ENCODE results near the gene SRBD1.

SRBD1 gene

DNA sequence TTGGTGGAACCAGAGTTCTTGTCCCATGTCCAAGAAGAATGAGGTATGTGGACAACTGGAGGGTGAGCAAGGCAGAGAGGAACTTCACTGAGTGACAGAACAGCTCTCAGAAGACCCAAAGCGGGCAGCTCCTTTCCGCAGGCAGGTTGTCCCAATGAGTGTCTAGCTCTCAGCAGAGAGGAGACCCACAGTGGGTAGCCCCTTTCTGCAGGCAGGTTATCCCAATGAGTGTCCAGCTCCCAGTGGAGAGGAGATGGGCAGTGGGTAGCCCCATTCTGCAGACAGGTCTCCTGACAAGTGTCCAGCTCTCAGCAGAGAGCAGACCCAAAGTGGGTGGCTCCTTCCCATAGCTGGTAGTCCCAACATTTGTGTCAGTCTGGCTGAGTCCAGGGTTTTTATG lies 69.6 kb downstream of the SRBD1 start:
- DNase-seq (ENCODE audit: low read depth) = no peak
- TF ChIP-seq, protein P1, sequence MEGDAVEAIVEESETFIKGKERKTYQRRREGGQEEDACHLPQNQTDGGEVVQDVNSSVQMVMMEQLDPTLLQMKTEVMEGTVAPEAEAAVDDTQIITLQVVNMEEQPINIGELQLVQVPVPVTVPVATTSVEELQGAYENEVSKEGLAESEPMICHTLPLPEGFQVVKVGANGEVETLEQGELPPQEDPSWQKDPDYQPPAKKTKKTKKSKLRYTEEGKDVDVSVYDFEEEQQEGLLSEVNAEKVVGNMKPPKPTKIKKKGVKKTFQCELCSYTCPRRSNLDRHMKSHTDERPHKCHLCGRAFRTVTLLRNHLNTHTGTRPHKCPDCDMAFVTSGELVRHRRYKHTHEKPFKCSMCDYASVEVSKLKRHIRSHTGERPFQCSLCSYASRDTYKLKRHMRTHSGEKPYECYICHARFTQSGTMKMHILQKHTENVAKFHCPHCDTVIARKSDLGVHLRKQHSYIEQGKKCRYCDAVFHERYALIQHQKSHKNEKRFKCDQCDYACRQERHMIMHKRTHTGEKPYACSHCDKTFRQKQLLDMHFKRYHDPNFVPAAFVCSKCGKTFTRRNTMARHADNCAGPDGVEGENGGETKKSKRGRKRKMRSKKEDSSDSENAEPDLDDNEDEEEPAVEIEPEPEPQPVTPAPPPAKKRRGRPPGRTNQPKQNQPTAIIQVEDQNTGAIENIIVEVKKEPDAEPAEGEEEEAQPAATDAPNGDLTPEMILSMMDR (IDR thresholded peaks at IDR 0.05; ENCODE audit: insufficient read depth, low read depth, low read length, missing control alignments) = no peak
- H3K4me3 ChIP-seq (ENCODE audit: low read length) = no peak overlapping the region

DNA sequence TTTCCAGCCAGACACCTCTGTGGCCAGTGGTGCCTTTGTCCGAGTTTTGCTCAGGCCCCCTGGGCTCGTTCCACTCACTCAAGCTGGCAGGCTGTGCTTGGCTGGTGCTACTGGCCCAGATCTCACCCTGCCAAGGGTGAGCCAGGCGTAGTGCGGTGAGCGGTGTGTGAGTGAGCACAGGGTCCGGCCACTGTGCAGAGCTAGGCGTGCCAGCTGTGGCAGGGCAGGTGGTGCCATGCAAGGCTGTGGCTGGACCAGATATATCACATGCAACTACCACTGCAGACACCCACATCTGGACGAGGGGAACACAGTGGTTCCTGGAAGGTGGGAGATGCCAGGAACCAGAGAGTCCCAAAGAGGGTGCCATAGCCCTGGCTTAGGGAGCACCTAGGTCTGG lies 70.1 kb downstream of the SRBD1 start:
- no peak overlapping the region for H3K4me3 ChIP-seq (ENCODE audit: low read length)
- TF ChIP-seq, protein P1 (IDR thresholded peaks at IDR 0.05; ENCODE audit: insufficient read depth, low read depth, low read length, missing control alignments) = no peak
- DNase-seq (ENCODE audit: low read depth) = no peak

DNA sequence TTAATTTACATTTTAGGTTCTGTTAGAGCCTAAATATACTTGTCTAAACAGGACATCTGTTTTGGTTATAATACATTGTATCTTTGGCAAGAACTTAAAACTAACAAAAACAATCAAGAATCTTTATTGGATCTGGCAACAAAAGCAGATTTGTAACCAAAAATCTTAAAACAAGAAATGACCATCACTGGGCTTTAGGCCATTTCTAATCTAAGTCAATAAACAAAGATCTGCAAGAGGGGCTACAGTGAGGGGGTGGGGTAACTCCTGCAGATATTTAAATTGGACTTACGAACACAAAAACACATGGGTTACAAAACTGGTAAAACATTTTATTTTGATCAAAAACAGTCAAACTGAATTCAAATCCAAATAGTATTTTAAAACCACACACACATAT lies 77.3 kb downstream of the SRBD1 start:
- no peak overlapping the region for H3K4me3 ChIP-seq (ENCODE audit: low read length)
- TF ChIP-seq, protein P1 (IDR thresholded peaks at IDR 0.05; ENCODE audit: insufficient read depth, low read depth, low read length, missing control alignments) = no peak

DNA sequence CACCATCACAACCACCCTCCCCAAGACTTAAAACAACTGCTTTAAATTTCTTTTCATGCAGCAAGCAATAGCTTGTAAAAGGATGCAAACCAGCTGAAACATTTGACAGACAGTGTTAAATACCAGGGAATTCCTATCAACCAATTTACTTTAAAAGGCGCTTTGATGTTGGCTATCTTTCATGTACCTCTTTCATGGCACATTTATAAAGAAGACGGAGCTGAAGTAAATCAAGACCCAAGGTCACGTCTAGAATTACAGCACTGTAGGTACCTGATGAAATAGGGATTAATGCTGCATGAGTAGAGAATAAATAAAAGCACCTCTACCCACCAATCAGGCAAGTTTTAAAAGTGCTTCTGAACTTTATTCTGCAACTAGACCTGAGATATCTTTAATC lies 78.9 kb downstream of the SRBD1 start:
- no peak for DNase-seq (ENCODE audit: low read depth)
- no peak overlapping the region for H3K4me3 ChIP-seq (ENCODE audit: low read length)
- TF ChIP-seq, protein P1 (IDR thresholded peaks at IDR 0.05; ENCODE audit: insufficient read depth, low read depth, low read length, missing control alignments) = no peak

More for the DNA sequence above, 77.3 kb downstream of the SRBD1 start:
- no peak for DNase-seq (ENCODE audit: low read depth)

DNA sequence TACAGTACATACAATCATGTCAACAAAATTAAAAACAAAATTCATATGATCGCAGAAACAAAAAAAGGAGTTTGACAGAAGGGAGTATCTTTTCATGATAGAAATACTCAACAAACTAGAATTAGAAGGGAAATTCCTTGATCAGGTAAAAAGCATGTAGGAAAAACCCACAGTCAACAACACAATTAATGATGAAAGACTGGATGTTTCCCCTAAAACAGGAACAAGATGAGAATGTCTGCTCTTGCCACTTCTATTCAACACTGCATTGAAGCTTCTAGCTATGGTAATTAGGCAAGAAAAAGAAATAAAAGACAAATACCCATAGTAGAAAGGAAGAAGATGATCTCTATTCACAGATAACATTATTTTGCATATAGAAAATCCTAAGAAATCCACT lies 87.1 kb downstream of the SRBD1 start:
- H3K4me3 ChIP-seq (ENCODE audit: low read length) = no peak overlapping the region
- TF ChIP-seq, protein P1 (IDR thresholded peaks at IDR 0.05; ENCODE audit: insufficient read depth, low read depth, low read length, missing control alignments) = no peak
- DNase-seq (ENCODE audit: low read depth) = no peak

DNA sequence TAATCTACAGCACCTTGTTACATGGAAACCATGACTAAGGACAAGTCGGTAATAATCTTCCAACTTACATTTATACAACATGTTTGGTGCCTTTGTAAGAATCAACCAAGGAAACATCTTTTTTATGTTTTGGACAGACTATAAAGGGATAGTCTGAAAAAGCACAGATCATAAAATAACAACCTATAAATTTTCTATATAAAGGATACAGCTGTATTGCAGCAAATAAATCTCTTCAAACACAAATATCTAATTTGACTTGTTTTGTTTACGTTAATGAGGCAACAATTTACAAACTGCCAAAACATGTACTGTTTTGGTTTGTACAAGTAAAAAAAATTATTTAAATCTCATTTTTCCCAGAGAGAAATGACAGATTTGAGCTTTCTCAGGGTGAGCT lies 92.5 kb downstream of the SRBD1 start:
- H3K4me3 ChIP-seq (ENCODE audit: low read length) = no peak overlapping the region
- DNase-seq (ENCODE audit: low read depth) = no peak
- TF ChIP-seq, protein P1 (IDR thresholded peaks at IDR 0.05; ENCODE audit: insufficient read depth, low read depth, low read length, missing control alignments) = no peak

DNA sequence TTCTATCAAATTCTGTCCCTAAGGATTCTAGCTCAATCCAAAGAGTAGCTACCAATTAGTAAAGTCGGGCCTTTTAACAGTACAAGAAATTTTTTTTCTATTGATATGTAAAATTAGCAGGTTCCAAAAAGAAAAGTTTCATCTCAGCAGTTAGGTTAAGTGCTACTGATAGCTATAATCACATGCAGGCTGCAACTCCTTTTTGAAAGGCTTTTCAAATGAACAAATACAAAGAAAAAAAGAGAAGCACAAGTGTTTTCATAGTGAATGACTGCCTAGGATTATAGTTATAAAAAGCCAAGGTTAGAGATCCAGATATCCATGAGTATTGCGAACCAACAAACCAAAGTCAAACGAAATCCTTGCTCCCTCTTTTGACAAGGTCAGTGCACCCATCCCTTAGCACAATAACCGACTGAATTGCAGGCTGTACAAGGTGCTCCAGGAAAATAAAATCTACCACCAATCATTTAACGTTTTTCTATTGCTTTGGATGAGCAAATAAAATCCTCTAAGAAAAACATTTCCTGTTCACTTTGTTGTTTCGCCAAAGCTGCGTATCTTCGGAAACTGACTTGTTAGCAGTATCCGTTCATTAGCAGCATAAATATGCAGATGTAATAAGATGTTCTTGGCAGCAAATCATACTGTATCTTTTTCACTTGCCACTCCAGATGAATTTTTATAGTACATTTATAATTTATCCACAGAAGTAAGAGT lies 100.2 kb downstream of the SRBD1 start:
- no peak overlapping the region for H3K4me3 ChIP-seq (ENCODE audit: low read length)
- DNase-seq (ENCODE audit: low read depth) = no peak
- TF ChIP-seq, protein P1 (IDR thresholded peaks at IDR 0.05; ENCODE audit: insufficient read depth, low read depth, low read length, missing control alignments) = no peak
